ENCODE measurements around the gene DEUP1. TPM values are rescaled to one million over a fixed set of nuclear protein-coding genes. Genes with fewer than 3 reads are reported as not detected.
A peak's percentile ranks its signal among the peaks of the same experiment; 100 is the strongest.

Gene DEUP1
- total RNA-seq (2013): not detected
- not detected for polyA plus RNA-seq
- not detected in 2 replicates for polyA minus RNA-seq
- 0 to 2.9 (median 0.05) reads per million in 11 experiments for total RNA-seq

- 5% methylated on average over 73 of the region's 73 CpGs for WGBS (ENCODE audit: insufficient coverage)
Observed at GRCh38 chr11:93330446-93330984, at the start of gene DEUP1. Gene DEUP1 (plus strand): TSS chr11:93330742. CDS start chr11:93332260, 1,518 bp downstream.

GRCh38 chr11:93285430-93285829 lies 45.1 kb upstream of the DEUP1 start:
- Mint-ChIP-seq H3K4me1 (peaks cover 3% of the 10 kb centered on the region), H3K9me3 (peaks cover 0 to 6% (median 0%) of the 10 kb centered on the region in 7 donors), H3K36me3 (no peaks in the 10 kb centered on the region), H3K27ac (no peak overlapping the region), H3K27me3 (ENCODE audit: low read depth in 3 of 3) (peaks cover 0 to 1% (median 0%) of the 10 kb centered on the region in 3 donors), H3K4me3 (no peak overlapping the region)
- Histone ChIP-seq H3K79me2 (ENCODE audit: insufficient read depth, low read length) (no peaks in the 10 kb centered on the region), H3K36me3 (replicated peaks in 1 of 2; ENCODE audit: control insufficient read depth in 1 of 2, insufficient read depth in 2 of 2, low read length in 2 of 2) (no peaks in the 10 kb centered on the region), H2AFZ (ENCODE audit: insufficient read depth, low read depth, low read length, poor library complexity, severe bottlenecking) (no peak overlapping the region), H3K9ac (ENCODE audit: insufficient read depth, low read length, poor library complexity, severe bottlenecking) (no peak overlapping the region), H3K4me3 (replicated peaks in 1 of 3; ENCODE audit: low read depth in 2 of 3, low read length in 3 of 3) (no peak overlapping the region), H3K4me2 (replicated peaks; ENCODE audit: extremely low read depth, low read length, poor library complexity, severe bottlenecking) (no peak overlapping the region), H3K9me3 (replicated peaks in 1 of 2; ENCODE audit: control insufficient read depth in 1 of 2, insufficient read depth in 1 of 2, low read length in 2 of 2) (no peaks in the 10 kb centered on the region), H3K4me1 (ENCODE audit: control insufficient read depth in 1 of 2, insufficient read depth in 2 of 2, low read length in 2 of 2) (no peaks in the 10 kb centered on the region), H4K20me1 (ENCODE audit: insufficient read depth, low read length) (no peaks in the 10 kb centered on the region), H3K27me3 (ENCODE audit: control insufficient read depth in 2 of 2, insufficient read depth in 2 of 2, low read length in 2 of 2) (no peaks in the 10 kb centered on the region), H3K27ac (ENCODE audit: low read depth in 1 of 2, low read length in 2 of 2) (no peak overlapping the region)
- TF ChIP-seq CTCF (IDR thresholded peaks at IDR 0.05): no peak
- no peak for DNase-seq
- intact Hi-C loops (cut with micrococcal nuclease): no loop called here
- WGBS (ENCODE audit: insufficient coverage): 45% methylated on average over 2 of the region's 2 CpGs

More at GRCh38 chr11:93330446-93330984, at the start of gene DEUP1:
- peaks cover 0 to 3% of the 10 kb centered on the region in 2 donors for H3K4me1 ChIP-seq (ENCODE audit: control insufficient read depth in 1 of 2, insufficient read depth in 2 of 2, low read length in 2 of 2)
- H3K9me3 ChIP-seq (replicated peaks in 1 of 2; ENCODE audit: control insufficient read depth in 1 of 2, insufficient read depth in 1 of 2, low read length in 2 of 2): peaks cover 0 to 5% of the 10 kb centered on the region in 2 donors
- H3K4me2 ChIP-seq (replicated peaks; ENCODE audit: extremely low read depth, low read length, poor library complexity, severe bottlenecking): peak within 1 kb of the TSS; percentile 33
- no peak within 1 kb of the TSS for H3K4me3 ChIP-seq (replicated peaks in 1 of 3; ENCODE audit: low read depth in 2 of 3, low read length in 3 of 3)
- H3K9ac ChIP-seq (ENCODE audit: insufficient read depth, low read length, poor library complexity, severe bottlenecking): no peak within 1 kb of the TSS
- DNase-seq: no peak
- Mint-ChIP-seq H3K36me3 (no peaks in the 10 kb centered on the region), H3K9me3 (peaks cover 0 to 7% (median 5%) of the 10 kb centered on the region in 7 donors), H3K4me3 (peak within 1 kb of the TSS in 1 of 2 donors; percentile 83), H3K27ac (peak within 1 kb of the TSS in 2 of 7 donors; percentile 19 to 41), H3K27me3 (ENCODE audit: low read depth in 3 of 3) (peaks cover 37 to 55% (median 43%) of the 10 kb centered on the region in 3 donors), H3K4me1 (peaks cover 8% of the 10 kb centered on the region)
- H2AFZ ChIP-seq (ENCODE audit: insufficient read depth, low read depth, low read length, poor library complexity, severe bottlenecking): no peak within 1 kb of the TSS
- intact Hi-C loops (cut with micrococcal nuclease): no loop called here
- H3K79me2 ChIP-seq (ENCODE audit: insufficient read depth, low read length): no peaks in the 10 kb centered on the region
- no peak for TF ChIP-seq CTCF (IDR thresholded peaks at IDR 0.05)
- H3K36me3 ChIP-seq (replicated peaks in 1 of 2; ENCODE audit: control insufficient read depth in 1 of 2, insufficient read depth in 2 of 2, low read length in 2 of 2): no peaks in the 10 kb centered on the region
- H3K27ac ChIP-seq (ENCODE audit: low read depth in 1 of 2, low read length in 2 of 2): no peak within 1 kb of the TSS
- H4K20me1 ChIP-seq (ENCODE audit: insufficient read depth, low read length): no peaks in the 10 kb centered on the region
- H3K27me3 ChIP-seq (ENCODE audit: control insufficient read depth in 2 of 2, insufficient read depth in 2 of 2, low read length in 2 of 2): peaks cover 34 to 53% of the 10 kb centered on the region in 2 donors
